K562 (cell line): ENCODE measurements around the gene NMT1. TPM values are rescaled to one million over a fixed set of nuclear protein-coding genes. Genes with fewer than 3 reads are reported as not detected.
A peak's percentile ranks its signal among the peaks of the same experiment; 100 is the strongest.

ENCODE experiments used
- ATAC-seq: fragments of 200-7000 bp; cut with Tn5 transposase; 3 replicates; pipeline ENCODE4 v1.9.1; 2020; ENCODE audit warnings: moderate library complexity
- BruUV-seq: library from RNA; stranded (reverse); fragments of 400-500 nt; replicated peaks from 2 replicates; lab custom pipeline; 2021; lab: Mats Ljungman, UMichigan
- CTCF ChIA-PET: fragments of 300-600 bp; formaldehyde crosslinking; extraction: SDS; loops from one replicate; lab custom pipeline; 2021; ENCODE audit warnings: low intra/inter-chr PET ratio; lab: Yijun Ruan, JAX
- POLR2A ChIA-PET: fragments of 300-600, 350-650 bp; sonication (Branson Sonifier 250); formaldehyde crosslinking; extraction: SDS; loops from one replicate; lab custom pipeline; 2021; ENCODE audit warnings: antibody characterized with exemption, inconsistent platforms; lab: Yijun Ruan, JAX
- DNase-seq, 4 experiments: peaks; one replicate each; pipeline versions ENCODE4 v3.0.0 to v3.0.0-alpha.2; 2011 to 2018; ENCODE audit warnings: low spot score in 3 of 4, mixed read lengths in 3 of 4; ENCODE audit errors: extremely low read depth in 1 of 4
- FAIRE-seq: peaks from 2 replicates; lab custom pipeline; 2011; peaks lifted over from hg19 to GRCh38; lab: Jason Lieb, UNC
- H2AFZ ChIP-seq: 2 replicates; pipeline ENCODE4 v1.6.0; 2011; ENCODE audit warnings: low read depth, low read length, control low read depth, inconsistent platforms
- H3K27ac ChIP-seq: fragments of 200-600 bp; 3 replicates; pipeline ENCODE4 v1.8.0; 2011; ENCODE audit warnings: low read depth, mild to moderate bottlenecking, control low read depth, inconsistent platforms, low read length, moderate library complexity, mixed read lengths; ENCODE audit errors: extremely low read depth
- H3K27me3 ChIP-seq, 2 experiments: fragments of 300-600 bp in 1 of 2; 2 replicates in 1 of 2; 3 replicates in 1 of 2; pipeline versions ENCODE4 v1.6.0 to v1.8.0; 2011; ENCODE audit warnings: inconsistent platforms in 2 of 2, low read length in 2 of 2, mild to moderate bottlenecking in 1 of 2, mixed read lengths in 1 of 2, moderate library complexity in 1 of 2; ENCODE audit not compliant: control insufficient read depth in 2 of 2, insufficient read depth in 2 of 2
- H3K36me3 ChIP-seq: fragments of 300-600 bp; 3 replicates; pipeline ENCODE4 v1.8.0; 2011; ENCODE audit warnings: mild to moderate bottlenecking, low read length, inconsistent platforms; ENCODE audit not compliant: control insufficient read depth, insufficient read depth
- H3K4me1 ChIP-seq, 2 experiments: fragments of 200-600 bp in 1 of 2; replicated peaks in 1 of 2; 2 replicates in 1 of 2; 3 replicates in 1 of 2; pipeline versions ENCODE4 v1.5.1 to v1.8.0; 2011; ENCODE audit warnings: inconsistent platforms in 2 of 2, low read length in 2 of 2, mild to moderate bottlenecking in 1 of 2, mixed read lengths in 1 of 2, moderate library complexity in 1 of 2; ENCODE audit not compliant: control insufficient read depth in 2 of 2, insufficient read depth in 2 of 2
- H3K4me2 ChIP-seq: 2 replicates; pipeline ENCODE4 v1.6.1; 2011; ENCODE audit warnings: low read length, control low read depth, inconsistent platforms, mixed read lengths; ENCODE audit not compliant: insufficient read depth
- H3K4me3 ChIP-seq: fragments of 200-600 bp; sonication (generic), shearing (Covaris generic); 2 replicates; pipeline ENCODE4 v1.5.1; 2016; ENCODE audit warnings: control low read depth, inconsistent platforms
- H3K79me2 ChIP-seq: fragments of 200-600 bp; 3 replicates; pipeline ENCODE4 v1.8.0; 2011; ENCODE audit warnings: low read length, inconsistent platforms; ENCODE audit not compliant: control insufficient read depth, insufficient read depth
- H3K9ac ChIP-seq, 2 experiments: 2 replicates each; pipeline versions ENCODE4 v1.6.0 to v1.6.1; 2011; ENCODE audit warnings: low read depth in 2 of 2, low read length in 2 of 2, control low read depth in 1 of 2, inconsistent platforms in 1 of 2, mild to moderate bottlenecking in 1 of 2, mixed read lengths in 1 of 2; ENCODE audit not compliant: insufficient read depth in 1 of 2
- H3K9me1 ChIP-seq: one replicate; pipeline ENCODE4 v1.6.0; 2011; ENCODE audit warnings: inconsistent platforms, mild to moderate bottlenecking, low read length, moderate library complexity; ENCODE audit not compliant: control insufficient read depth, insufficient read depth
- H3K9me3 ChIP-seq: replicated peaks from 2 replicates; pipeline ENCODE4 v1.5.1; 2011; ENCODE audit warnings: low read depth, low read length, inconsistent platforms; ENCODE audit not compliant: control insufficient read depth, insufficient read depth
- H4K20me1 ChIP-seq: replicated peaks from 2 replicates; pipeline ENCODE4 v1.6.1; 2011; ENCODE audit warnings: low read length, inconsistent platforms, mixed read lengths; ENCODE audit not compliant: control insufficient read depth, insufficient read depth
- ETV6 ChIP-seq, 3 experiments: fragments of 150-350 bp in 1 of 3; sonication (generic) in 1 of 3; formaldehyde crosslinking in 1 of 3; IDR thresholded peaks; 2 replicates each; pipeline versions ENCODE4 v1.6.1 to v1.8.0; 2014 to 2022; ENCODE audit warnings: borderline replicate concordance in 2 of 3, low read depth in 2 of 3, antibody characterized with exemption in 1 of 3, low read length in 1 of 3, mild to moderate bottlenecking in 1 of 3, missing genetic modification reagents in 1 of 3
- FOXA1 ChIP-seq: fragments of 450-650 bp; IDR thresholded peaks from 2 replicates; pipeline ENCODE4 v1.6.1; 2016; ENCODE audit warnings: mild to moderate bottlenecking, borderline replicate concordance
- FOXJ3 ChIP-seq: sonication (generic); formaldehyde crosslinking; IDR thresholded peaks from 2 replicates; pipeline ENCODE4 v1.4.0; 2020; ENCODE audit warnings: mild to moderate bottlenecking, missing genetic modification reagents
- FOXP1 ChIP-seq: sonication (generic); formaldehyde crosslinking; IDR thresholded peaks from 2 replicates; pipeline ENCODE4 v1.8.0; 2022; ENCODE audit warnings: mild to moderate bottlenecking, missing genetic modification reagents
- KLF13 ChIP-seq: fragments of 450-650 bp; IDR thresholded peaks from 2 replicates; pipeline ENCODE4 v1.6.1; 2016; ENCODE audit warnings: missing genetic modification characterization, low read depth, mild to moderate bottlenecking, missing compliant biosample characterization, moderate library complexity, borderline replicate concordance
- POLR2G ChIP-seq: fragments of 200-400 bp; formaldehyde crosslinking; IDR thresholded peaks from 2 replicates; pipeline ENCODE4 v1.6.1; 2017; ENCODE audit warnings: low read depth, mild to moderate bottlenecking, antibody characterized with exemption, low read length, moderate library complexity
- TFE3 ChIP-seq: fragments of 450-650 bp; formaldehyde crosslinking; IDR thresholded peaks from 2 replicates; pipeline ENCODE4 v1.4.0; 2020; ENCODE audit warnings: mild to moderate bottlenecking, mixed read lengths
- ZNF717 ChIP-seq: fragments of 250-450 bp; sonication (Bioruptor Pico); IDR thresholded peaks from 2 replicates; pipeline ENCODE4 v1.5.0; 2021
- WGBS: fragments of 100-300 bp; shearing (Covaris generic); methylation state at CpG from one replicate; pipeline ENCODE4 v1.1.6; 2016; ENCODE audit warnings: low coverage, mixed read lengths; ENCODE audit not compliant: insufficient coverage; ENCODE audit errors: missing lambda C conversion rate; 5-methylcytosine and 5-hydroxymethylcytosine counted together
- in situ Hi-C: fragments of 300-500 bp; cut with MboI; formaldehyde crosslinking; loops from 4 replicates; pipeline ENCODE4 v1.15.0; 2018; ENCODE audit warnings: inconsistent platforms, mixed read lengths
- intact Hi-C: fragments of 100-400 bp; cut with micrococcal nuclease; formaldehyde crosslinking; loops from 2 replicates; pipeline ENCODE4 v1.14.2; 2022
- polyA plus RNA-seq, 8 experiments: library from polyadenylated mRNA; depleted of rRNA in 4 of 8; stranded (reverse) in 5 of 8; unstranded in 3 of 8; fragments of >200 nt; fragmentation: Nextera tagmentation in 2 of 8; fragmentation: Illumina TruSeq in 1 of 8; extraction: Ambion mirVana in 2 of 8; extraction: Trizol in 1 of 8; gene quantifications; 2 replicates each; pipeline versions ENCODE4 v1.2.1 to v1.2.3, GENCODE V29; 2011 to 2014; ENCODE audit warnings: inconsistent platforms in 1 of 8, missing spikeins in 1 of 8
- total RNA-seq, 7 experiments: library from RNA; depleted of rRNA in 6 of 7; stranded (reverse); fragments of >200 nt in 6 of 7; fragmentation: Illumina TruSeq in 2 of 7; extraction: Trizol in 2 of 7; gene quantifications; 2 replicates each; pipeline versions ENCODE4 v1.2.1 to v1.2.3, GENCODE V29; 2011 to 2021; ENCODE audit warnings: low replicate concordance in 1 of 7

Gene NMT1
- total and polyA plus RNA-seq, 9 of the 15 experiments (the other 6 are each of a cell fraction or from before 2014, with no cell fraction given) = 86.7 to 569 (median 213) TPM

DNA sequence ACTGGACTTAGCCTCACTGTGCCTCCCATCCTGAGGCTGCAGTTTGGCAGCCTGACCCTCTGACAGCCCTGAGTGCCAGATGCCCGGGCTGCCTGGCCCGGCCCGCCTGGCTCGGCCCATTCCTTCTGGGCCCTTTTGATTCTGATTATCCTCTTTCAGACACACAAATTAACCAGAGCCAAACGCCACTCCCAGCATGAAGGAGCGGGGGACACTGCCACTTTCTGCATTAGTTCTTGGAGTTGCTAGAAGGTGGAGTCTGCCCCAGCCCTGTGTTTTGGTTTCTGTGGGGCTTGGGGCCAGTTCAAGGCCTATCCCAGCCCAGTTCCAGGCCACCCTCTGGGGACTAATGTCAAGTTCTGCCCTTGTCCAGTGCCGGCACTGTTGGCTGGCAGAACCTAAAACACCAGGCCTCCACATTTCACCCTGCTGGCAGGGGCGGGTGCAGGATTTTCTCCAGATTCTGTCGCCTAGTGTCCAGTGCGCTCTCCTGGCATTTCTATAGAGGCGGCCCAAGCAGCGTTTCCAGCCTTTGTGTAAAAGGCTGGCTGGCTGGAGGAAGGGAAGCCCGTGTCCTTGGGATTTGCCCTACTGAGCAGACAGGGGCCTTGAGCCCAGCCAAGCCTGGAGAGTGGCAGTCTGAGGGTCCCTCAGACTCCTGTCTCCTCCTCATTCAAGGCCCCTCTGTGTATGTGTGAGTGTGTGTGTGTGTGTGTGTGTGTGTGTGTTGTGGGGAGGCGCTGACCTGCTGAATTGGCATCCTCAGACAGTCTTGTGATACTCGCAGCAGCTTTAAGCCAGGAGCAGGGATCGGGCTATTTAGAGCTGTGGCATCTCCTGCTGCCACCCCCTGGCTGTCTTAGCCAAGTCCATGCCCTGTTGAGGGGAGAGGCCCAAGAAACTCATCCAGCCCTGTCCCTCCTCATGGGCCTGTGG lies 49.8 kb downstream of the NMT1 start:
- ChIA-PET POLR2A (no interaction called here), CTCF (no interaction called here)
- H3K36me3 ChIP-seq = peaks cover 32% of the 10 kb centered on the region
- peaks cover 0 to 17% of the 10 kb centered on the region in 2 experiments; a peak in 1 of 5 replicates for H3K4me1 ChIP-seq
- 75% methylated on average over 9 of the region's 16 CpGs for WGBS
- BruUV-seq = no TSS peak
- 0 out of 4 replicates have a peak overlapping the region, but pooled peaks of 1 of the 2 experiments have one; percentile 23 for H3K9ac ChIP-seq
- no peak overlapping the region for H3K27ac ChIP-seq
- TF ChIP-seq FOXJ3 (CRISPR knock-in tag) = no peak
- no peak for TF ChIP-seq TFE3 (CRISPR knock-in tag)
- no peak for TF ChIP-seq FOXA1
- TF ChIP-seq KLF13 (tag) = no peak
- no peak for TF ChIP-seq ETV6 (IDR thresholded peaks at IDR 0.05; ENCODE audit: borderline replicate concordance in 1 of 2, low read depth in 2 of 2, low read length in 1 of 2)
- TF ChIP-seq ETV6 (CRISPR knock-in tag; IDR thresholded peaks at IDR 0.05; ENCODE audit: borderline replicate concordance) = no peak
- TF ChIP-seq FOXP1 (CRISPR knock-in tag) = no peak
- peak; percentile 30 for TF ChIP-seq POLR2G
- no peak for TF ChIP-seq ZNF717 (CRISPR knock-in tag)
- no peak overlapping the region for H3K4me2 ChIP-seq
- no peak for ATAC-seq
- DNase-seq = no peak
- no peak overlapping the region for H2AFZ ChIP-seq
- no peaks in the 10 kb centered on the region for H3K79me2 ChIP-seq
- intact Hi-C loops (no loop called here), in situ Hi-C loops (no loop called here)
- no peaks in the 10 kb centered on the region for H3K27me3 ChIP-seq
- no peaks in the 10 kb centered on the region for H3K9me1 ChIP-seq
- peaks cover 16% of the 10 kb centered on the region; the same call in 1 of the 2 replicates for H4K20me1 ChIP-seq
- no peaks in the 10 kb centered on the region for H3K9me3 ChIP-seq
- H3K4me3 ChIP-seq = no peak overlapping the region
- no peak for FAIRE-seq
